MM.1S (cell line): Measurements from ENCODE around the gene PTPN13.

Experiments
- DNase-seq: peaks from one replicate; pipeline ENCODE4 v3.0.0-alpha.2; 2015
- H2AFZ ChIP-seq: fragments of 300-600 bp; sonication (generic); 2 replicates; pipeline ENCODE4 v1.6.0; 2016; ENCODE audit warnings: antibody characterized with exemption, low read length
- H3F3A ChIP-seq: fragments of 300-600 bp; sonication (generic); 2 replicates; pipeline ENCODE4 v1.6.1; 2016; ENCODE audit warnings: mild to moderate bottlenecking, antibody characterized with exemption, low read length, moderate library complexity, mixed read lengths; ENCODE audit not compliant: insufficient read depth
- H3K27ac ChIP-seq: fragments of 300-600 bp; sonication (generic); 2 replicates; pipeline ENCODE4 v1.5.1; 2016; ENCODE audit warnings: mild to moderate bottlenecking, low read length
- H3K27me3 ChIP-seq: fragments of 300-600 bp; sonication (generic); replicated peaks from 2 replicates; pipeline ENCODE4 v1.6.0; 2016; ENCODE audit warnings: low read length; ENCODE audit not compliant: insufficient read depth
- H3K36me3 ChIP-seq: fragments of 300-600 bp; sonication (generic); replicated peaks from 2 replicates; pipeline ENCODE4 v1.6.1; 2016; ENCODE audit warnings: mild to moderate bottlenecking, low read length, mixed read lengths; ENCODE audit not compliant: insufficient read depth
- H3K4me1 ChIP-seq: fragments of 300-600 bp; sonication (generic); 2 replicates; pipeline ENCODE4 v1.6.1; 2016; ENCODE audit warnings: low read length, mixed read lengths
- H3K4me2 ChIP-seq: fragments of 300-600 bp; sonication (generic); 2 replicates; pipeline ENCODE4 v1.6.0; 2016; ENCODE audit warnings: low read depth, low read length
- H3K4me3 ChIP-seq: fragments of 300-600 bp; sonication (generic); 2 replicates; pipeline ENCODE4 v1.5.1; 2016; ENCODE audit warnings: low read length, mixed read lengths
- H3K79me2 ChIP-seq: fragments of 300-600 bp; sonication (generic); 2 replicates; pipeline ENCODE4 v1.6.1; 2016; ENCODE audit warnings: mixed run types, low read length, mixed read lengths
- H3K9ac ChIP-seq: fragments of 300-600 bp; sonication (generic); 2 replicates; pipeline ENCODE4 v1.6.1; 2016; ENCODE audit warnings: low read length, mixed read lengths
- H3K9me2 ChIP-seq: fragments of 300-600 bp; sonication (generic); replicated peaks from 2 replicates; pipeline ENCODE4 v1.6.1; 2016; ENCODE audit warnings: mild to moderate bottlenecking, low read length, mixed read lengths; ENCODE audit not compliant: insufficient read depth
- H3K9me3 ChIP-seq: fragments of 300-600 bp; sonication (generic); replicated peaks from 2 replicates; pipeline ENCODE4 v1.6.1; 2016; ENCODE audit warnings: mild to moderate bottlenecking, low read length, mixed read lengths; ENCODE audit not compliant: insufficient read depth
- H4K20me1 ChIP-seq: fragments of 300-600 bp; sonication (generic); 2 replicates; pipeline ENCODE4 v1.6.1; 2016; ENCODE audit warnings: mild to moderate bottlenecking, low read length, moderate library complexity, mixed read lengths; ENCODE audit not compliant: insufficient read depth
- CTCF ChIP-seq: fragments of 300-600 bp; sonication (generic); IDR thresholded peaks from 2 replicates; pipeline ENCODE4 v1.5.1; 2016; ENCODE audit warnings: antibody characterized with exemption, low read length, mixed read lengths
- EZH2 ChIP-seq: fragments of 300-600 bp; sonication (generic); optimal IDR thresholded peaks from 2 replicates; pipeline ENCODE3; 2017; ENCODE audit warnings: low read depth, mild to moderate bottlenecking, antibody characterized with exemption, low read length, mixed read lengths
- EZH2phosphoT487 ChIP-seq: fragments of 300-600 bp; sonication (generic); IDR thresholded peaks from 2 replicates; pipeline ENCODE4 v1.6.1; 2018; ENCODE audit warnings: antibody characterized with exemption, low read length

Gene PTPN13

GRCh38 chr4:86564795-86565194 is 29.3 kb upstream of the PTPN13 start:
- no peak for DNase-seq
- no peaks in the 10 kb centered on the region for H3K27me3 ChIP-seq
- no peaks in the 10 kb centered on the region for H4K20me1 ChIP-seq
- no peaks in the 10 kb centered on the region for H3K4me1 ChIP-seq
- H3K9me2 ChIP-seq: no peaks in the 10 kb centered on the region
- H3K79me2 ChIP-seq: no peaks in the 10 kb centered on the region
- no peak overlapping the region for H3K4me2 ChIP-seq
- H3K9me3 ChIP-seq: no peaks in the 10 kb centered on the region
- no peaks in the 10 kb centered on the region for H3K36me3 ChIP-seq
- no peak overlapping the region for H3K9ac ChIP-seq
- H2AFZ ChIP-seq: no peak overlapping the region
- TF ChIP-seq CTCF (no peak), EZH2phosphoT487 (no peak), EZH2 (no peak)
- H3F3A ChIP-seq: no peaks in the 10 kb centered on the region
- H3K4me3 ChIP-seq: no peak overlapping the region
- no peak overlapping the region for H3K27ac ChIP-seq

GRCh38 chr4:86565651-86566050 is 28.5 kb upstream of the PTPN13 start:
- H3K9me3 ChIP-seq: no peaks in the 10 kb centered on the region
- DNase-seq: no peak
- no peaks in the 10 kb centered on the region for H4K20me1 ChIP-seq
- no peaks in the 10 kb centered on the region for H3F3A ChIP-seq
- no peaks in the 10 kb centered on the region for H3K9me2 ChIP-seq
- H3K27ac ChIP-seq: no peak overlapping the region
- H3K27me3 ChIP-seq: no peaks in the 10 kb centered on the region
- no peaks in the 10 kb centered on the region for H3K36me3 ChIP-seq
- H2AFZ ChIP-seq: no peak overlapping the region
- H3K79me2 ChIP-seq: no peaks in the 10 kb centered on the region
- no peak overlapping the region for H3K4me2 ChIP-seq
- TF ChIP-seq EZH2phosphoT487 (no peak), CTCF (no peak), EZH2 (no peak)
- H3K9ac ChIP-seq: no peak overlapping the region
- H3K4me3 ChIP-seq: no peak overlapping the region
- no peaks in the 10 kb centered on the region for H3K4me1 ChIP-seq

- Histone ChIP-seq H3K4me3 (no peak overlapping the region), H3K27me3 (no peaks in the 10 kb centered on the region), H3K9me2 (no peaks in the 10 kb centered on the region), H3K4me2 (no peak overlapping the region), H3K4me1 (no peaks in the 10 kb centered on the region), H3K9me3 (no peaks in the 10 kb centered on the region), H3K79me2 (no peaks in the 10 kb centered on the region), H3K9ac (no peak overlapping the region), H3K36me3 (no peaks in the 10 kb centered on the region), H3K27ac (no peak overlapping the region), H3F3A (no peaks in the 10 kb centered on the region), H4K20me1 (no peaks in the 10 kb centered on the region), H2AFZ (no peak overlapping the region)
- DNase-seq: no peak
- TF ChIP-seq EZH2phosphoT487: no peak
- no peak for TF ChIP-seq EZH2
- no peak for TF ChIP-seq CTCF
Measured at GRCh38 chr4:86569103-86569870, 24.8 kb upstream of the PTPN13 start.
